GM12878 (cell line): ENCODE measurements around the gene FANCD2.

Experiments
- CREB1 ChIP-seq: IDR thresholded peaks from 2 replicates; pipeline ENCODE4 v1.6.1; 2012; ENCODE audit warnings: low read depth, mild to moderate bottlenecking, inconsistent platforms
- CTCF ChIP-seq, 3 experiments: IDR thresholded peaks in 2 of 3; conservative IDR thresholded peaks in 1 of 3; 2 replicates each; pipeline ENCODE4 v1.5.1; 2011; ENCODE audit warnings: low read depth in 3 of 3, low read length in 3 of 3, mild to moderate bottlenecking in 3 of 3, control low read depth in 2 of 3, moderate library complexity in 2 of 3, inconsistent platforms in 1 of 3, mixed read lengths in 1 of 3; ENCODE audit not compliant: control insufficient read depth in 2 of 3, insufficient read depth in 1 of 3; ENCODE audit errors: extremely low read depth in 1 of 3
- CUX1 ChIP-seq: IDR thresholded peaks from 2 replicates; pipeline ENCODE4 v1.6.1; 2012; ENCODE audit warnings: improper control_type of control experiment, low read depth, low read length; ENCODE audit not compliant: insufficient replicate concordance
- EZH2 ChIP-seq: IDR thresholded peaks from 2 replicates; pipeline ENCODE4 v1.6.1; 2012; ENCODE audit warnings: low read depth, mild to moderate bottlenecking, control low read depth, inconsistent platforms, low read length, borderline replicate concordance; ENCODE audit not compliant: control insufficient read depth
- MTA3 ChIP-seq: IDR thresholded peaks from 2 replicates; pipeline ENCODE4 v1.6.1; 2012; ENCODE audit warnings: low read length, inconsistent platforms, borderline replicate concordance
- POLR2A ChIP-seq: IDR thresholded peaks from 2 replicates; pipeline ENCODE4 v1.6.1; 2011; ENCODE audit warnings: low read depth, mild to moderate bottlenecking, low read length
- RAD21 ChIP-seq: IDR thresholded peaks from 2 replicates; pipeline ENCODE4 v1.6.1; 2011; ENCODE audit warnings: mild to moderate bottlenecking, low read depth, low read length, moderate library complexity; ENCODE audit not compliant: insufficient read depth
- REST ChIP-seq: IDR thresholded peaks from 2 replicates; pipeline ENCODE4 v1.6.1; 2012; ENCODE audit warnings: mild to moderate bottlenecking, low read depth, low read length

GRCh38 chr3:10011631-10012030 is 14.6 kb upstream of the FANCD2 start:
- TF ChIP-seq CTCF (IDR thresholded peaks at IDR 0.05 in 2 of 3, conservative IDR thresholded peaks at IDR 0.05 in 1 of 3; ENCODE audit: control insufficient read depth in 2 of 3, extremely low read depth in 1 of 3, insufficient read depth in 1 of 3, low read depth in 3 of 3, low read length in 3 of 3) (no peak), MTA3 (no peak), RAD21 (no peak), REST (no peak), POLR2A (no peak), CREB1 (no peak), CUX1 (no peak), EZH2 (no peak)
